Measurements from ENCODE around the gene TMED9.

TMED9 gene

DNA sequence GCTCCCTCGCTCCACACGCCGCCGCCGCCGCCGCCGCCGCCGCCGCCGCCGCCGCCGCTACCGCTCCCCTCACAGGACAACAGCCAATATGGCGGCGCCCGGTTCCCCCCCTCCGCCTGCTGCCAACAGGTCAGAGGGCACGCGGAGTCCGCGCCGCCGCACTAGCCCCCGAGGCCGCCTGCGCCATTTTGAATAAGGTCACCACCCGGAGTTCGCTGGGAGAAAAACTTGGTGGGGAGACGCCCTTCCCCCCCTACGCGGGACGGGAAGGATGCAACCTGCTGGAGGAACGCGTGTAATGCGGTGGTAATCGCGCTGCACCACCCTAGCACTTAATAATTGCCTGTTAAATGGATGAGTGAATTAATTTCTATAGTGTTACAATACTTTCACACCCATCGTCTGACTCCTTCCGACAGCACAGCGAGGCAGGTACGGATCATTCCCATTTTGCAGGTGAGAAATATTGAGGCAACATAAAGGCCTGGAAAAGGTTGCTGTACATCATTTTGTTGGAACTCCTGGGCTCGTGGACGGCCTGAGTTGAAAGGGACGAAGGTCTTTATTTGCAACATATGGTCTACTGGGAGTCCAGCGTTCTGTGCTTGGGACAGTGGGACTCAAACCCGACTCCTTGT lies 37.4 kb upstream of the TMED9 start, which contains the start of gene FAM193B:
Gene FAM193B (minus strand): TSS at position 90 of the 638 bp plus-strand sequence. CDS start 105 bp downstream, outside the sequence.
- Histone ChIP-seq H3F3A (ENCODE audit: control insufficient read depth, insufficient read depth) (no peaks in the 10 kb centered on the region; the same call in 1 of the 2 replicates), H3K27me3 (ENCODE audit: control insufficient read depth, low read length) (no peaks in the 10 kb centered on the region), H3K4me1 (ENCODE audit: control insufficient read depth, low read length) (peaks cover 26% of the 10 kb centered on the region), H4K20me1 (ENCODE audit: control insufficient read depth, insufficient read depth, low read depth, low read length) (peaks cover 13% of the 10 kb centered on the region), H3K9me2 (replicated peaks; ENCODE audit: control insufficient read depth, low read length) (no peaks in the 10 kb centered on the region), H3K79me2 (ENCODE audit: control insufficient read depth, low read length) (peaks cover 51% of the 10 kb centered on the region), H3K36me3 (ENCODE audit: control insufficient read depth, low read length) (peaks cover 31% of the 10 kb centered on the region), H3K4me2 (ENCODE audit: low read length) (peak within 1 kb of the TSS; percentile 85), H3K4me3 (ENCODE audit: low read length) (peak within 1 kb of the TSS; percentile 79), H3K9me3 (ENCODE audit: control insufficient read depth, insufficient read depth, low read length) (no peaks in the 10 kb centered on the region), H3K27ac (ENCODE audit: low read depth, low read length) (no peak within 1 kb of the TSS)
- no peak for TF ChIP-seq EZH2phosphoT487 (IDR thresholded peaks at IDR 0.05; ENCODE audit: borderline replicate concordance, low read length)
- TF ChIP-seq, protein P1, sequence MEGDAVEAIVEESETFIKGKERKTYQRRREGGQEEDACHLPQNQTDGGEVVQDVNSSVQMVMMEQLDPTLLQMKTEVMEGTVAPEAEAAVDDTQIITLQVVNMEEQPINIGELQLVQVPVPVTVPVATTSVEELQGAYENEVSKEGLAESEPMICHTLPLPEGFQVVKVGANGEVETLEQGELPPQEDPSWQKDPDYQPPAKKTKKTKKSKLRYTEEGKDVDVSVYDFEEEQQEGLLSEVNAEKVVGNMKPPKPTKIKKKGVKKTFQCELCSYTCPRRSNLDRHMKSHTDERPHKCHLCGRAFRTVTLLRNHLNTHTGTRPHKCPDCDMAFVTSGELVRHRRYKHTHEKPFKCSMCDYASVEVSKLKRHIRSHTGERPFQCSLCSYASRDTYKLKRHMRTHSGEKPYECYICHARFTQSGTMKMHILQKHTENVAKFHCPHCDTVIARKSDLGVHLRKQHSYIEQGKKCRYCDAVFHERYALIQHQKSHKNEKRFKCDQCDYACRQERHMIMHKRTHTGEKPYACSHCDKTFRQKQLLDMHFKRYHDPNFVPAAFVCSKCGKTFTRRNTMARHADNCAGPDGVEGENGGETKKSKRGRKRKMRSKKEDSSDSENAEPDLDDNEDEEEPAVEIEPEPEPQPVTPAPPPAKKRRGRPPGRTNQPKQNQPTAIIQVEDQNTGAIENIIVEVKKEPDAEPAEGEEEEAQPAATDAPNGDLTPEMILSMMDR (IDR thresholded peaks at IDR 0.05; ENCODE audit: low read depth, low read length, poor library complexity, severe bottlenecking), result peak; percentile 23

DNA sequence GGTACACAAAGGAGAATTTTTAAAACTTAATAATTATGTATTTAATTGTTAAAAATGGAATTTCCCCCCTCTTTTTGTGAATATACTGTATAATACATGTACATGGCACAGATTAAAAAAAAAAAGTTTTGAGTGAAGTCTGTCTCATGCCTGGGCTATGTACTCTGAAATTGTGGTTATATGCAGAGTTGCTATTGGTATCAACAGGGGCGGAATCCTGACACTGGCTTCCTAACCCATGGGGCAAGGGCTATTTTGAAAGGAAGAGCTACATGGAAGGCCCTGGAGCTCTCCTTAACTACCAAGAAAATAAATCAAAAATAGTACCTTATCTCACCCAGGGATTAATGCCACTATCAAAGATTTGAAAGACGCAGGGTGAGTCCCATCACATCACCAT lies 36.8 kb upstream of the TMED9 start:
- Histone ChIP-seq H3K27me3 (ENCODE audit: control insufficient read depth, low read length) (no peaks in the 10 kb centered on the region), H3K4me3 (ENCODE audit: low read length) (peak overlapping the region; percentile 79), H3K36me3 (ENCODE audit: control insufficient read depth, low read length) (peaks cover 29% of the 10 kb centered on the region), H3K27ac (ENCODE audit: low read depth, low read length) (no peak overlapping the region), H3F3A (ENCODE audit: control insufficient read depth, insufficient read depth) (no peaks in the 10 kb centered on the region; the same call in 1 of the 2 replicates), H3K9me2 (replicated peaks; ENCODE audit: control insufficient read depth, low read length) (no peaks in the 10 kb centered on the region), H4K20me1 (ENCODE audit: control insufficient read depth, insufficient read depth, low read depth, low read length) (peaks cover 13% of the 10 kb centered on the region), H3K4me1 (ENCODE audit: control insufficient read depth, low read length) (peaks cover 26% of the 10 kb centered on the region), H3K9me3 (ENCODE audit: control insufficient read depth, insufficient read depth, low read length) (no peaks in the 10 kb centered on the region), H3K4me2 (ENCODE audit: low read length) (peak overlapping the region; percentile 66), H3K79me2 (ENCODE audit: control insufficient read depth, low read length) (peaks cover 45% of the 10 kb centered on the region)
- TF ChIP-seq, protein P1 (IDR thresholded peaks at IDR 0.05; ENCODE audit: low read depth, low read length, poor library complexity, severe bottlenecking), result no peak
- TF ChIP-seq EZH2phosphoT487 (IDR thresholded peaks at IDR 0.05; ENCODE audit: borderline replicate concordance, low read length), result no peak

DNA sequence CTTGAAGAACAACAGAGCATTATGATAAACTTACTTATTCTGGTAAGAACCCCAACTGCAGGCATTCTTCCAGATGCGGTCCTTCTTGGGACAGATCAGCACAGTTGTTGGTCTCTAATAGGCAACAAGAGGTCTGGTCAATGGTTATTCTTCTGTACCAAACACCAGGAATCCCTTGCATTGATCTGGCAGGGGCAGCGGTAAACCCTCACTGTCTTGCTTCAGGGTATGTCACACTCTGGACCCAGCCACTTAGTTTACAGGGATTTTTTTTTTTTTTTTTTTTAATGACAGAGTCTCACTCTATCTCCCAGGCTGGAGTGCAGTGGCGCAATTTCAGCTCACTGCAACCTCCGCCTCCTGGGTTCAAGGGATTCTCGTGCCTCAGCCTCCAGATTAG lies 36.3 kb upstream of the TMED9 start:
- H3K9me3 ChIP-seq (ENCODE audit: control insufficient read depth, insufficient read depth, low read length), result no peaks in the 10 kb centered on the region
- H3K4me3 ChIP-seq (ENCODE audit: low read length), result no peak overlapping the region
- peak overlapping the region; percentile 66; the same call in 1 of the 2 replicates for H3K4me2 ChIP-seq (ENCODE audit: low read length)
- no peak for TF ChIP-seq EZH2phosphoT487 (IDR thresholded peaks at IDR 0.05; ENCODE audit: borderline replicate concordance, low read length)
- TF ChIP-seq, protein P1 (IDR thresholded peaks at IDR 0.05; ENCODE audit: low read depth, low read length, poor library complexity, severe bottlenecking), result no peak
- no peaks in the 10 kb centered on the region for H3K9me2 ChIP-seq (replicated peaks; ENCODE audit: control insufficient read depth, low read length)
- H3K27me3 ChIP-seq (ENCODE audit: control insufficient read depth, low read length), result no peaks in the 10 kb centered on the region
- no peak overlapping the region for H3K27ac ChIP-seq (ENCODE audit: low read depth, low read length)
- H3F3A ChIP-seq (ENCODE audit: control insufficient read depth, insufficient read depth), result no peaks in the 10 kb centered on the region; the same call in 1 of the 2 replicates
- H3K4me1 ChIP-seq (ENCODE audit: control insufficient read depth, low read length), result peaks cover 24% of the 10 kb centered on the region
- peaks cover 25% of the 10 kb centered on the region for H3K36me3 ChIP-seq (ENCODE audit: control insufficient read depth, low read length)
- H4K20me1 ChIP-seq (ENCODE audit: control insufficient read depth, insufficient read depth, low read depth, low read length), result peaks cover 13% of the 10 kb centered on the region
- H3K79me2 ChIP-seq (ENCODE audit: control insufficient read depth, low read length), result peaks cover 41% of the 10 kb centered on the region

All from DOHH2 (cell line).